IMR-90 (cell line): Measurements from ENCODE around the gene PAK4. TPM values are rescaled to one million over a fixed set of nuclear protein-coding genes. Genes with fewer than 3 reads are reported as not detected.

Experiments
- ATAC-seq: fragments of 200-7000 bp; cut with Tn5 transposase; 2 replicates; pipeline ENCODE4 v1.9.1; 2020; ENCODE audit warnings: low read depth, mild to moderate bottlenecking, moderate library complexity
- BruUV-seq: library from RNA; stranded (reverse); fragments of 400-500 nt; replicated peaks from 2 replicates; lab custom pipeline; 2021; lab: Mats Ljungman, UMichigan
- CTCF ChIA-PET: fragments of 300-600 bp; formaldehyde crosslinking; extraction: SDS; loops from one replicate; lab custom pipeline; 2021; ENCODE audit warnings: antibody characterized with exemption; lab: Yijun Ruan, JAX
- POLR2A ChIA-PET: fragments of 300-600 bp; sonication (Branson Sonifier 250); formaldehyde crosslinking; loops from one replicate; lab custom pipeline; 2022; ENCODE audit warnings: antibody characterized with exemption; ENCODE audit not compliant: unreplicated experiment; lab: Charles Lee
- DNase-seq: peaks from one replicate; pipeline ENCODE4 v3.0.0; 2013
- H2AFZ ChIP-seq: replicated peaks from 2 replicates; pipeline ENCODE3; 2013; ENCODE audit warnings: low read length, mild to moderate bottlenecking; ENCODE audit not compliant: poor library complexity
- H2AK5ac ChIP-seq: 2 replicates; pipeline ENCODE4 v1.6.1; 2013; ENCODE audit warnings: low read depth, low read length, inconsistent platforms
- H2AK9ac ChIP-seq: replicated peaks from 2 replicates; pipeline ENCODE3; 2013; ENCODE audit warnings: mild to moderate bottlenecking, low read depth, low read length, moderate library complexity; ENCODE audit not compliant: poor library complexity
- H2BK120ac ChIP-seq: 2 replicates; pipeline ENCODE4 v1.6.1; 2013; ENCODE audit warnings: low read depth, low read length, inconsistent platforms
- H2BK15ac ChIP-seq: 3 replicates; pipeline ENCODE4 v1.6.1; 2013; ENCODE audit warnings: low read depth, low read length, inconsistent platforms
- H2BK20ac ChIP-seq: 2 replicates; pipeline ENCODE4 v1.6.1; 2013; ENCODE audit warnings: low read depth, mild to moderate bottlenecking, inconsistent platforms, low read length, moderate library complexity
- H2BK5ac ChIP-seq: 2 replicates; pipeline ENCODE4 v1.6.1; 2013; ENCODE audit warnings: mild to moderate bottlenecking, low read depth, low read length, inconsistent platforms; ENCODE audit not compliant: poor library complexity, severe bottlenecking
- H3K14ac ChIP-seq: replicated peaks from 2 replicates; pipeline ENCODE4 v1.6.1; 2013; ENCODE audit warnings: low read depth, low read length, inconsistent platforms
- H3K18ac ChIP-seq: 2 replicates; pipeline ENCODE4 v1.6.1; 2013; ENCODE audit warnings: low read depth, low read length, control low read depth
- H3K23ac ChIP-seq: 2 replicates; pipeline ENCODE4 v1.6.1; 2013; ENCODE audit warnings: low read depth, low read length, inconsistent platforms
- H3K27ac ChIP-seq: 2 replicates; pipeline ENCODE4 v1.5.1; 2013; ENCODE audit warnings: mild to moderate bottlenecking, control low read depth, low read length; ENCODE audit not compliant: insufficient read depth
- H3K27me3 ChIP-seq: 2 replicates; pipeline ENCODE4 v1.6.1; 2013; ENCODE audit warnings: low read length; ENCODE audit not compliant: control insufficient read depth, insufficient read depth
- H3K36me3 ChIP-seq: 2 replicates; pipeline ENCODE4 v1.6.1; 2013; ENCODE audit warnings: low read length, mixed read lengths; ENCODE audit not compliant: control insufficient read depth, insufficient read depth
- H3K4ac ChIP-seq: 2 replicates; pipeline ENCODE4 v1.6.1; 2013; ENCODE audit warnings: low read depth, low read length, inconsistent platforms
- H3K4me1 ChIP-seq: 2 replicates; pipeline ENCODE4 v1.6.1; 2013; ENCODE audit warnings: low read length, mixed read lengths; ENCODE audit not compliant: control insufficient read depth, insufficient read depth
- H3K4me2 ChIP-seq: 2 replicates; pipeline ENCODE4 v1.6.1; 2013; ENCODE audit warnings: low read depth, mild to moderate bottlenecking, control low read depth, low read length, moderate library complexity
- H3K4me3 ChIP-seq: 2 replicates; pipeline ENCODE4 v1.5.1; 2013; ENCODE audit warnings: low read depth, mild to moderate bottlenecking, control low read depth, low read length, moderate library complexity; ENCODE audit not compliant: insufficient read depth
- H3K56ac ChIP-seq: 2 replicates; pipeline ENCODE4 v1.6.1; 2013; ENCODE audit warnings: low read length, inconsistent platforms; ENCODE audit not compliant: insufficient read depth; ENCODE audit errors: extremely low read depth
- H3K79me1 ChIP-seq, 2 experiments: 2 replicates each; pipeline ENCODE4 v1.6.1; 2013; ENCODE audit warnings: low read length in 2 of 2, inconsistent platforms in 1 of 2, low read depth in 1 of 2
- H3K9ac ChIP-seq: 2 replicates; pipeline ENCODE4 v1.6.1; 2013; ENCODE audit warnings: low read depth, low read length, control low read depth
- H3K9me1 ChIP-seq: 2 replicates; pipeline ENCODE4 v1.6.1; 2013; ENCODE audit warnings: low read length, inconsistent platforms; ENCODE audit not compliant: insufficient read depth
- H3K9me3 ChIP-seq: 2 replicates; pipeline ENCODE4 v1.6.1; 2013; ENCODE audit warnings: low read length; ENCODE audit not compliant: control insufficient read depth, insufficient read depth
- H4K20me1 ChIP-seq: 2 replicates; pipeline ENCODE4 v1.6.1; 2013; ENCODE audit warnings: low read length, inconsistent platforms; ENCODE audit not compliant: insufficient read depth
- H4K5ac ChIP-seq: 2 replicates; pipeline ENCODE4 v1.6.1; 2013; ENCODE audit warnings: mild to moderate bottlenecking, low read depth, low read length, control low read depth
- H4K8ac ChIP-seq, 2 experiments: 2 replicates each; pipeline ENCODE4 v1.6.1; 2013; ENCODE audit warnings: low read depth in 2 of 2, low read length in 2 of 2, control low read depth in 1 of 2, inconsistent platforms in 1 of 2
- H4K91ac ChIP-seq: 2 replicates; pipeline ENCODE4 v1.6.1; 2013; ENCODE audit warnings: low read depth, low read length, inconsistent platforms; ENCODE audit not compliant: insufficient read depth
- BHLHE40 ChIP-seq: fragments of 150-350 bp; IDR thresholded peaks from 2 replicates; pipeline ENCODE4 v1.6.1; 2016; ENCODE audit warnings: mild to moderate bottlenecking, low read depth, low read length
- CEBPB ChIP-seq: IDR thresholded peaks from 2 replicates; pipeline ENCODE4 v1.6.1; 2012; ENCODE audit warnings: low read depth, low read length, improper control_type of control experiment
- CHD1 ChIP-seq: IDR thresholded peaks from 2 replicates; pipeline ENCODE4 v1.6.1; 2012; ENCODE audit warnings: low read depth, low read length, improper control_type of control experiment
- FOS ChIP-seq: fragments of 150-350 bp; IDR thresholded peaks from 2 replicates; pipeline ENCODE4 v1.6.1; 2016; ENCODE audit warnings: low read depth, low read length
- MAFK ChIP-seq: IDR thresholded peaks from 2 replicates; pipeline ENCODE4 v1.6.1; 2012; ENCODE audit warnings: low read depth, low read length, improper control_type of control experiment
- MAZ ChIP-seq: IDR thresholded peaks from 2 replicates; pipeline ENCODE4 v1.6.1; 2012; ENCODE audit warnings: low read depth, mild to moderate bottlenecking, low read length, improper control_type of control experiment, moderate library complexity, borderline replicate concordance
- MXI1 ChIP-seq: IDR thresholded peaks from 2 replicates; pipeline ENCODE4 v1.6.1; 2012; ENCODE audit warnings: low read depth, mild to moderate bottlenecking, low read length, moderate library complexity, borderline replicate concordance
- NFE2L2 ChIP-seq: fragments of 150-350 bp; IDR thresholded peaks from 2 replicates; pipeline ENCODE4 v1.6.1; 2016; ENCODE audit warnings: low read depth, mild to moderate bottlenecking, low read length
- POLR2A ChIP-seq: IDR thresholded peaks from 2 replicates; pipeline ENCODE4 v1.6.1; 2012; ENCODE audit warnings: mild to moderate bottlenecking, low read depth, low read length
- RAD21 ChIP-seq: IDR thresholded peaks from 2 replicates; pipeline ENCODE4 v1.6.1; 2012; ENCODE audit warnings: low read length, improper control_type of control experiment
- RCOR1 ChIP-seq: IDR thresholded peaks from 2 replicates; pipeline ENCODE4 v1.6.1; 2012; ENCODE audit warnings: mild to moderate bottlenecking, low read length, improper control_type of control experiment; ENCODE audit not compliant: insufficient replicate concordance
- RFX5 ChIP-seq: IDR thresholded peaks from 2 replicates; pipeline ENCODE4 v1.8.0; 2012; ENCODE audit warnings: low read depth, mild to moderate bottlenecking, low read length, moderate library complexity
- SMC3 ChIP-seq: fragments of 150-350 bp; IDR thresholded peaks from 2 replicates; pipeline ENCODE4 v1.6.1; 2016; ENCODE audit warnings: low read depth, mild to moderate bottlenecking, antibody characterized with exemption, low read length, moderate library complexity
- WGBS, 2 experiments: methylation state at CpG; one replicate each; pipeline versions ENCODE4 v1.1.5 to v1.1.7; 2013; ENCODE audit warnings: missing lambda C conversion rate in 2 of 2; ENCODE audit not compliant: insufficient read length in 1 of 2; ENCODE audit errors: extremely low coverage in 2 of 2; 5-methylcytosine and 5-hydroxymethylcytosine counted together
- dilution Hi-C: fragments of 300-500 bp; cut with HindIII; formaldehyde crosslinking; loops from one replicate; pipeline ENCODE4 v1.14.3; 2018; ENCODE audit warnings: low sequenced_read_pairs; ENCODE audit not compliant: unreplicated experiment
- in situ Hi-C: fragments of 300-500 bp; cut with MboI; formaldehyde crosslinking; loops from 3 replicates; pipeline ENCODE4 v1.14.3; 2019; ENCODE audit warnings: low sequenced_read_pairs, inconsistent platforms, mixed read lengths
- intact Hi-C: fragments of 100-400 bp; cut with micrococcal nuclease; formaldehyde crosslinking; loops from 2 replicates; pipeline ENCODE4 v1.10.0; 2022
- polyA plus RNA-seq, 3 experiments: library from polyadenylated mRNA; depleted of rRNA; stranded (reverse); fragments of >200 nt; gene quantifications; 2 replicates each; pipeline ENCODE4 v1.2.3, GENCODE V29; 2012; ENCODE audit warnings: low replicate concordance in 1 of 3
- total RNA-seq: library from RNA; depleted of rRNA; stranded (reverse); fragments of >200 nt; gene quantifications from 2 replicates; pipeline ENCODE4 v1.2.3, GENCODE V29; 2012
- TF ChIP-seq, protein P1 (sequence below): conservative IDR thresholded peaks from 2 replicates; pipeline ENCODE4 v1.5.1; 2012; ENCODE audit warnings: mild to moderate bottlenecking, low read depth, low read length, improper control_type of control experiment
- TF ChIP-seq, protein P2 (sequence below): fragments of 150-350 bp; IDR thresholded peaks from 2 replicates; pipeline ENCODE4 v1.6.1; 2017; ENCODE audit warnings: mild to moderate bottlenecking, antibody characterized with exemption, low read length, low read depth
- TF ChIP-seq, protein P3 (sequence below): fragments of 150-350 bp; IDR thresholded peaks from 2 replicates; pipeline ENCODE4 v1.6.1; 2016; ENCODE audit warnings: low read depth, mild to moderate bottlenecking, low read length, moderate library complexity, borderline replicate concordance

Gene PAK4
- total and polyA plus RNA-seq, 2 of the 4 experiments (the other 2 are of a cell fraction), result 2.0 to 27.2 TPM

DNA sequence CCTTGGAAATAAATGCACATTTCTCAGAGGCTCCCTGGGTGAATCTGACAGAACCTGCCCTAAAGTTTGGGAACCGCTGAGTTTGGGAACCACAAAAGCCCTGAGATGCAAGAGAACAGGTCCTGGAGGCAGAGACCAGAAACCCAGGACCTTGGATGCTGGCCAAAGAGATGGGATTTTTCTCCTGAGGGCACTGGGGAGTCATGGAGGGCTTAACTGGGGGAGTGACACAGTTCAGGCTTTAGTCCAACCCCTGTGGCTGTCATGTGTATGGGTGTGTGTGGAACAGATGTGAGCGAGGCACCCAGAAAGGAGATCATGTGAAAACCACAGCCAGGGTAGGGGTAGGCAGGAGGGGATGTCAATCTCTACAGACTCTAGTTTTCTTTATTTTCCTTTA lies 67.3 kb downstream of the PAK4 start:
- in situ Hi-C loops (no loop called here), intact Hi-C loops (no loop called here), dilution Hi-C loops (no loop called here)
- Histone ChIP-seq H4K91ac (no peak overlapping the region), H4K8ac (no peak overlapping the region), H3K4ac (no peak overlapping the region), H2BK120ac (no peak overlapping the region), H3K27ac (no peak overlapping the region), H3K79me1 (no peaks in the 10 kb centered on the region), H4K5ac (no peak overlapping the region), H3K4me3 (no peak overlapping the region), H2BK20ac (no peak overlapping the region), H3K27me3 (peaks cover 40% of the 10 kb centered on the region), H3K9me1 (no peaks in the 10 kb centered on the region), H3K4me1 (no peaks in the 10 kb centered on the region), H3K9me3 (no peaks in the 10 kb centered on the region), H3K14ac (no peak overlapping the region), H2BK15ac (no peak overlapping the region), H2AK9ac (no peak overlapping the region), H3K9ac (no peak overlapping the region), H2BK5ac (no peak overlapping the region), H3K4me2 (no peak overlapping the region), H2AFZ (no peak overlapping the region), H2AK5ac (no peak overlapping the region), H3K23ac (no peak overlapping the region), H4K20me1 (no peaks in the 10 kb centered on the region), H3K56ac (no peak overlapping the region), H3K18ac (no peak overlapping the region), H3K36me3 (no peaks in the 10 kb centered on the region)
- CTCF ChIA-PET, result no interaction called here
- 60% methylated on average over 1 of the region's 2 CpGs; no CpG with 5 or more reads in 1 of the 2 experiments for WGBS, 2 experiments
- no peak for DNase-seq
- no peak for ATAC-seq
- POLR2A ChIA-PET, result no interaction called here
- no TSS peak for BruUV-seq
- TF ChIP-seq NFE2L2, result no peak
- TF ChIP-seq SMC3, result no peak
- no peak for TF ChIP-seq FOS
- no peak for TF ChIP-seq RFX5
- TF ChIP-seq, protein P1, sequence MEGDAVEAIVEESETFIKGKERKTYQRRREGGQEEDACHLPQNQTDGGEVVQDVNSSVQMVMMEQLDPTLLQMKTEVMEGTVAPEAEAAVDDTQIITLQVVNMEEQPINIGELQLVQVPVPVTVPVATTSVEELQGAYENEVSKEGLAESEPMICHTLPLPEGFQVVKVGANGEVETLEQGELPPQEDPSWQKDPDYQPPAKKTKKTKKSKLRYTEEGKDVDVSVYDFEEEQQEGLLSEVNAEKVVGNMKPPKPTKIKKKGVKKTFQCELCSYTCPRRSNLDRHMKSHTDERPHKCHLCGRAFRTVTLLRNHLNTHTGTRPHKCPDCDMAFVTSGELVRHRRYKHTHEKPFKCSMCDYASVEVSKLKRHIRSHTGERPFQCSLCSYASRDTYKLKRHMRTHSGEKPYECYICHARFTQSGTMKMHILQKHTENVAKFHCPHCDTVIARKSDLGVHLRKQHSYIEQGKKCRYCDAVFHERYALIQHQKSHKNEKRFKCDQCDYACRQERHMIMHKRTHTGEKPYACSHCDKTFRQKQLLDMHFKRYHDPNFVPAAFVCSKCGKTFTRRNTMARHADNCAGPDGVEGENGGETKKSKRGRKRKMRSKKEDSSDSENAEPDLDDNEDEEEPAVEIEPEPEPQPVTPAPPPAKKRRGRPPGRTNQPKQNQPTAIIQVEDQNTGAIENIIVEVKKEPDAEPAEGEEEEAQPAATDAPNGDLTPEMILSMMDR, result no peak
- TF ChIP-seq MAFK, result no peak
- no peak for TF ChIP-seq BHLHE40
- TF ChIP-seq, protein P2, sequence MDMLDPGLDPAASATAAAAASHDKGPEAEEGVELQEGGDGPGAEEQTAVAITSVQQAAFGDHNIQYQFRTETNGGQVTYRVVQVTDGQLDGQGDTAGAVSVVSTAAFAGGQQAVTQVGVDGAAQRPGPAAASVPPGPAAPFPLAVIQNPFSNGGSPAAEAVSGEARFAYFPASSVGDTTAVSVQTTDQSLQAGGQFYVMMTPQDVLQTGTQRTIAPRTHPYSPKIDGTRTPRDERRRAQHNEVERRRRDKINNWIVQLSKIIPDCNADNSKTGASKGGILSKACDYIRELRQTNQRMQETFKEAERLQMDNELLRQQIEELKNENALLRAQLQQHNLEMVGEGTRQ, result no peak
- no peak for TF ChIP-seq POLR2A
- no peak for TF ChIP-seq MAZ
- TF ChIP-seq RCOR1, result no peak
- TF ChIP-seq RAD21, result no peak
- TF ChIP-seq CEBPB, result no peak
- TF ChIP-seq, protein P3, sequence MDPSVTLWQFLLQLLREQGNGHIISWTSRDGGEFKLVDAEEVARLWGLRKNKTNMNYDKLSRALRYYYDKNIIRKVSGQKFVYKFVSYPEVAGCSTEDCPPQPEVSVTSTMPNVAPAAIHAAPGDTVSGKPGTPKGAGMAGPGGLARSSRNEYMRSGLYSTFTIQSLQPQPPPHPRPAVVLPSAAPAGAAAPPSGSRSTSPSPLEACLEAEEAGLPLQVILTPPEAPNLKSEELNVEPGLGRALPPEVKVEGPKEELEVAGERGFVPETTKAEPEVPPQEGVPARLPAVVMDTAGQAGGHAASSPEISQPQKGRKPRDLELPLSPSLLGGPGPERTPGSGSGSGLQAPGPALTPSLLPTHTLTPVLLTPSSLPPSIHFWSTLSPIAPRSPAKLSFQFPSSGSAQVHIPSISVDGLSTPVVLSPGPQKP, result no peak
- TF ChIP-seq MXI1, result no peak
- no peak for TF ChIP-seq CHD1
